GM10847 (cell line): ENCODE results near the gene PABPN1L.

Experiments used
- POLR2A ChIP-seq: IDR thresholded peaks from 2 replicates; pipeline ENCODE4 v1.6.1; 2011; ENCODE audit not compliant: insufficient read length; ENCODE audit errors: extremely low read depth

Gene PABPN1L

GRCh38 chr16:88888461-88889387 is 22.3 kb upstream of the PABPN1L start:
- TF ChIP-seq POLR2A = no peak

GRCh38 chr16:88888057-88888456 is 21.6 kb upstream of the PABPN1L start:
- TF ChIP-seq POLR2A = no peak

- no peak for TF ChIP-seq POLR2A
Observed at GRCh38 chr16:88886845-88887521, 20.5 kb upstream of the PABPN1L start.

- TF ChIP-seq POLR2A = no peak
Observed at GRCh38 chr16:88886420-88886844, 20.0 kb upstream of the PABPN1L start.

DNA sequence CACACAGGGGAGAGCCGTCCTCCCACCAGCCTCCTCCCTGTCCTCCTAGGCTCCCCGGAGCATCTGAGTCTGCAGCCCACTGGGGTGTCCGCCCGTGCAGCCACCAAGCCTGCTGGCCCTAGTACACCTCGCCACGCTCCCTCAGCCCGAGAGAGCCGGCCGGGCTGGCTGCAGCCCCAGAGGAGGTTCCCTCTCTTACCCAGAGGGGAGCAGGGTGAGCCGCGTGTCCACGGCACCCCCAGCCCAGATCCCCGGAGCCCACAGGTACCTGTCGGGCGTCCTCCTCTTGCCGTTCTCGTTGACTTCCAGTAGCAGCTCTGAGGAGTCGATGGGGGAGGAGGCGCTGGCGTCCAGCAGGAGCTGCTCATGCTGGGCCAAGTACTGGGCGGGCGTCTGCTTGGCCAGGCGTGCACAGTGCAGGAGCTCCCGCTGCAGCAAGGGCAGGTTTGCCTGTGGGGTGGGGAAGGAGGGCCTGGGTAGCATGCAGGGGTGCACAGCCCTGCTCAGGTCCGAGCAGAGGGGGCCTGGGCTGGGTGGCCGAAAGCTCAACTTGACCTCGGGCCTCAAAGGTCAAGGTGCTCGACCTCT is 19.3 kb upstream of the PABPN1L start:
- TF ChIP-seq POLR2A = no peak

GRCh38 chr16:88884569-88885271 is 18.3 kb upstream of the PABPN1L start:
- no peak for TF ChIP-seq POLR2A

DNA sequence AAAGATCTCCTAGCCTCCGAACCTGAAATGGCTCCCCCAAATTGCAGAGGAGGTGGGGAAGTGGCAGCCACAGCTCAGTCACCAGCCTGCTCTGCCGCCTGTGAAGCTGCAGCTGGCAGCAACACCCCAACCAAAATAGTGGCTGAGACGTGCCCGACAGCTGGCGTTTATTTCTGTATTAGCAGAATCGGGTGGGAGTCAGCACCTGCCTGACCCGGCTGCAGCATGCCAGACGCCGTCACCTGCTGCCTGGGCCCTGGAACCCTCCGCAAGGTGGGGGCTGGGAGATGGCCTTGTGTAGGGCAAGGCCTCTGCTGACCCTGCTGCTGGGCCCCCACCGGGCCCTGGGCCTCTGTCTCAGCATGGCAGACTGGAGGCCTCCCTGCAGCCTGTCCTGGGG is 17.5 kb upstream of the PABPN1L start:
- TF ChIP-seq POLR2A = no peak

DNA sequence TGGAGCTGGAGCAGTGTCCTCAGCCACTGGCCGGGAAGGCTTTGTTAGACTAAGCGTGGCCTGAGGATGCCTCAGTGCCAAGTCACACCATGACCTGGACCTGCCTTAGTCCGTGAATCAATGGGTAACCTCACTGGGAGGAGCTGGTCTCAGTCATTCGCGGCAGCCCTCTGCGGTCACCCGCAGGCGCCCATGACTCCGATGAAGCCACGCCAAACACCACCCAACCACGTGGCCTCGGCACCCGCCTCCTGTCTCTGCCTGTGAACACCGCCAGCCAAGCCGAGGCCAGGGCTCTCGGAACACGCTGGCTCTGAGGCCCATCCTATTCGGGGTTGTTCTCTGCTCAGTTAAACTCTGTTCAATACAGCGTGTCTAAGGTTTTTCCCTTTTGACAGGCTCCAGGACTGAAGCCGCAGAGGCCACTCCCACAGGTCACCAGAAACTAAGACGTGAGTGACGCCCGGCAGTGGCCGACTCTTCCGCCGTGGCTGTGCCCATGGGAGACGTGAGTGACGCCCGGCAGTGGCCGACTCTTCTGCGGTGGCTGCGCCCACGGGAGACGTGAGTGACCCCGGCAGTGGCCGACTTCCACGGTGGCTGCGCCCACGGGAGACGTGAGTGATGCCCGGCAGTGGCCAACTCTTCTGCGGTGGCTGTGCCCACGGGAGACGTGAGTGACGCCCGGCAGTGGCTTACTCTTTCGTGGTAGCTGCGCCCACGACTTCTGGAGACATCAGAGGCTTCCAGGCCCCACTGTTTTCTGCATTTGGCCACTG is 16.8 kb upstream of the PABPN1L start:
- no peak for TF ChIP-seq POLR2A

- TF ChIP-seq POLR2A = no peak
Observed at GRCh38 chr16:88882358-88883030, 16.0 kb upstream of the PABPN1L start.

DNA sequence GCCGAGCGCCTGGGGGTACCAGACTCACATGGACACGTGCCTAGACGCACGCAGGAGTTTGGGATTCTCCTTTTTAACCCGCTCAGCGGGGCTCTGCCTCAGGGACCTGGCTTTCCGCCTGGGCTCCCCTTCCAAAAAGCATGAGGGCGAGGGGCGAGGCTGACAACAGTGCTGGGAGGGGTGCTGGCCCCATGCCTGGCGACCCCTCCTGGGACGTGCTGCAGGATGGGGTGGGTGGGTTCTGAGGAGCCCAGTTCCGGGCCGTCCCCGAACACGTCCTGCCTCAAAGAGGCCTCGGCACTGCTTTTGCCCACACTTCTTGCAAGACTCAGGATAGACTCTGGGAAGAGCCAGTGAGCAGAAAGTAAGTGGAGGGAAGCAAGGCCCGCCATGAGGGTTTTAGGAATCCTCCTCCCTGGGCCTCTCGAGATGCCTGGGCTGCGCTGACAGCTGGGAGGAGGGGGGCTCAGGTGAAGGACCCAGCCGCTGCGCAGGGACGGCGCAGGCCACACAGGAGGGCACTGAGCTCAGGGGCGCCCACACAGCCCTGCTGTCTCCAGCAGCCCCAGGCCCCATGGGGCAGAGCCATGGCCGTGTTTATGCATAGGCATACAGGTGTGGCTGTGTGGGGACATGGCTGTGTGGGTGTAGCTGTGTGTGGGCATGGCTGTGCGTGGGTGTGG is 15.4 kb upstream of the PABPN1L start:
- no peak for TF ChIP-seq POLR2A

GRCh38 chr16:88881007-88881615 is 14.7 kb upstream of the PABPN1L start:
- no peak for TF ChIP-seq POLR2A

DNA sequence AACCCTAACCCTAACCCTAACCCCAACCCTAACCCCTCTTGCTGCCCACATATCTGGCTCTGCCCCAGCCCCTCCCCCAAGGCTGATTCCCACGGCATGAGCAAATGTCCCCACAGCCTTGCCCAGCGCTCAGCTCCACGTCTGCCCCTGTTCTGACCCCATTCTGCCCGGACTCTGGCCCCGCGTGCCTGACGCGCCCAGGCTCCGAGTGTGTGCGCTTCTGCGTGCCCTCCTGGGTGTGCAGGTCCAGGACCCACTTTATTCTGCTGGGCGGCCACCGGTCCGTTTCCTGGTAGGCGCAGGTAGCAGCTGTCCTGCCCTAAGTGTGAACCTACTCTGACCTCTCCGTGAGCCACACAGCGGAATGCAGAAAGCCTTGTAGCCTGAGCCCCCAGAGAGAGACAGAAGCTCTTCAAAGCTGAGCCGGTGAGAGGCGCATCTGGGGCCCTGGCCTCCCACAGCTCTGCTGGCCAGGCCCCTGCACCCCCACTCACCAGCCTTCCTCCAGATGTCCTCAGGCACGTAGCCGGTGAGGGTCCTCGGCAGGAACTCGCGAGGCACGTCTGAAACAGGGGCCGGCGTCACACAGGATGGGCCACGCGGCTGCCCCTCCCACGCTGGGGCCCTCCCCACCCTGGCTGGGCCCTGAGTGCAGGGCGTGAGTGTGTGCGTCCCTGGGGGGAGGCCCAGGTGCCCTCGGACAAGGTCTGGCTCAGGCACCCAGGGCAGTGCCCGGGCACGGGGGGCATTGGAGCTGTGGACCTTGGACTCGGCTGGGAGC is 14.0 kb upstream of the PABPN1L start:
- no peak for TF ChIP-seq POLR2A

- no peak for TF ChIP-seq POLR2A
Observed at GRCh38 chr16:88879788-88880055, 13.3 kb upstream of the PABPN1L start.
